Measurements from ENCODE around the gene PLA2G4F.

The PLA2G4F gene

GRCh38 chr15:42134617-42135245 is 21.7 kb downstream of the PLA2G4F start:
- no peak for FAIRE-seq
- no peak for DNase-seq (ENCODE audit: insufficient read length, low spot score)

DNA sequence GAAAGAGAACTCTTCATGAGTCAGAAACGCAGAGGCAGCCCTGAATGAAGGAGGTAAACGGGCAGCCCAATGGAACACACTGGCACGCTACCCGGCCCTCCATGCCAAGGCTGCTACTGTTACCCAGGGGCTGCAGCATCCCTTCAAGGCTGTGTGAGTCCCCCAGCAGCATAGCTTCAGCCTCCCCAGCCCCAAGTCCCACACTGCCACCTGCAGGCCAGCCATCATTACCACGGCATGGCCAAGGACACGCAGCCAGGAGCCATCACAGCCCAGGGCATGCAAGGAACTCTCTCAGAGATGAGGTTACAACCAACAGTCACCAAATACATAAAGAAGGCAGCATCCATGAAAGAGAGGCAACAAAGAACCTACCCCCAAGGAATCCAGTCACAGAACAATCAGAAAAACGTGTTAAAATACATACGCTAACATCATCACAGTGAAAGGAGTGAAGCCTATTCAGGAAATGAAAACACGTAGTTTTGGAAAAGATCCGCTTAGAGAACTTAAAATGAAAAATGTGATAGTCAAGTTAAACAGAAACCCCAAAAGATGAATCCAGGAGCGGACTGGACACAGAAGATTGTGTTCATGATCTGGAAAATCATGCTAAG is 22.4 kb downstream of the PLA2G4F start:
- peak; percentile 69 for FAIRE-seq
- peak; percentile 64 for DNase-seq (ENCODE audit: insufficient read length, low spot score)

DNA sequence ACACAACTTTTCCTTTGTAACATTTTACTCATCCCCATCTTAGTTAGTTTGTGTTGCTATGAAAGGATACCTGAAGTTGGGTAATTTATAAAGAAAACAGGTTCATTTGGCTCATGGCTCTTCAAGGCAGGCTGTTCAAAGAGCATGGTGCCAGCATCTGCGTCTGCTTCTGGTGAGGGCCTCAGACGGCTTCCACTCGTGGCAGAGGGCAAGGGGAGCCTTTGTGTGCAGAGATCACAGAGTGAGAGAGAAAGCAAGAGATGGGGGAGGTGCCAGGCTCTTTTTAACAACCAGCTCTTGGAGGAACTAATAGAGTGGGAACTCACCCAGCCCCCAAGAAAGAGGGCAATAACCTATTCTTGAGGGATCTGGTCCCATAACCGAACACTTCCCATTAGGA is 23.1 kb downstream of the PLA2G4F start:
- DNase-seq (ENCODE audit: insufficient read length, low spot score) (no peak), FAIRE-seq (no peak)

DNA sequence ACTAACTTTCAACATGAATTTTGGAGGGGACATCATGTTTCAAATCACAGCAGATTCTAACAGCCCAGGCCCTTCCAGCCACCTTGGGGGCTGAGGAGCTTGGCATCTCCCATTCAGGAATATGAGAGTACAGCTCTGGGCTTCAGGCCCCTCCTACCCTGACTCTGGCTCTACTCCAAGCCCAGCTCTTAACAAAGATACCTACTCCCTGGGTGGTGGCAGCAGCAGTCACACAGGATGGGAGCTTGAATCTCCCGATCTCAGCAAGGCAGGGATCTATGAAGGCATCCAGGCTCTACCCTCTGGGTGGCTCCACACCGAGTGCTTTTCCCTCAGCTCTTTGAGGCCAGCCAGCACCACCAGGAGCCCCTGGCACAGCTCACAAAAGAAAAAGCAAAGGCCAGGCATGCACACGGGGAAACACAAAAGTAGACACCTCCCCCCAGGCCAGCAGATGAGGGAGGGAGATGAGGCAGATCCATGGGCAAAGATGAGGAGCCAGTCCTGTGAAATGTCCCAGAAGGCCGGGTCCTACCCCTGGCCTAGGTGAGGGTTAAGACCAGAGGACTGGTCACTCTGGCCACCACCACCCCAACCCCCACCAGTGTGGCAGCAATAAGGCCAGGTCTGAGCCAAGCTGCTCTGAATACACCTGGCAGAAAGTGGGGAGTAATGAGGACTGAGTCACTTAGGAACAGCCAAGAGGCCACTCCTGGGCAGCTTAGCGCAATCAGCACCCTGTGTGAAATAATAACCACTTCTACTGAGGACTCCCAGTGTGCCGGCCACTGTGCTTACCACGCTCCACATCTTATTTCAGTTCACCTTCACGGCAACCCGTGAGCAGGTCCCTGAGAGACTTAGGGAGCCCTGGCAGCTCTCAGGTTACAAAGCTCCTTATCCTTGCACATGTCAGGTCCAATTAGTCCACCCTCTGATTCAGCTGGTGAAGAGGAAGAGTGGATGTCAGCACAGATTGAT is 24.3 kb downstream of the PLA2G4F start:
- FAIRE-seq (no peak), DNase-seq (ENCODE audit: insufficient read length, low spot score) (no peak)

DNA sequence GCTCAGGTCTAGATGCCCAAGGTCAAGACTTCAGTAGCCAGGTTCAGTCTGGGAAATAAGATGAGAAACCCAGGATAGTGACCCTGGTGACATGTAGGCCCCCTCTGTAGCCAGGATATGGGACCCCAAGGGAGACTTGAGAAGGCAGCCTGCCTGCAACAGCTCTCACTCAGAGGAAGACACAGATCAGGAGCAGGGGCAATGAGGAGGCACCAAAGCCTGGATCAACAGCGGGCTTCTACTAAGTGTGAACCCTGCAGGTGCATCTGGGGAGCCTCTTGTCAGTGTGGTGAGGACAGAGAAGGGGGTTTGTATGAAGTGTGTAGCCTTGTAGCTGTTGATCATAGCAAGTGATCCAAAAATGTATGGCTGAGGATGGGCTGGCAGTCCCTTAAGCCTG is 25.4 kb downstream of the PLA2G4F start:
- no peak for DNase-seq (ENCODE audit: insufficient read length, low spot score)
- no peak for FAIRE-seq

DNA sequence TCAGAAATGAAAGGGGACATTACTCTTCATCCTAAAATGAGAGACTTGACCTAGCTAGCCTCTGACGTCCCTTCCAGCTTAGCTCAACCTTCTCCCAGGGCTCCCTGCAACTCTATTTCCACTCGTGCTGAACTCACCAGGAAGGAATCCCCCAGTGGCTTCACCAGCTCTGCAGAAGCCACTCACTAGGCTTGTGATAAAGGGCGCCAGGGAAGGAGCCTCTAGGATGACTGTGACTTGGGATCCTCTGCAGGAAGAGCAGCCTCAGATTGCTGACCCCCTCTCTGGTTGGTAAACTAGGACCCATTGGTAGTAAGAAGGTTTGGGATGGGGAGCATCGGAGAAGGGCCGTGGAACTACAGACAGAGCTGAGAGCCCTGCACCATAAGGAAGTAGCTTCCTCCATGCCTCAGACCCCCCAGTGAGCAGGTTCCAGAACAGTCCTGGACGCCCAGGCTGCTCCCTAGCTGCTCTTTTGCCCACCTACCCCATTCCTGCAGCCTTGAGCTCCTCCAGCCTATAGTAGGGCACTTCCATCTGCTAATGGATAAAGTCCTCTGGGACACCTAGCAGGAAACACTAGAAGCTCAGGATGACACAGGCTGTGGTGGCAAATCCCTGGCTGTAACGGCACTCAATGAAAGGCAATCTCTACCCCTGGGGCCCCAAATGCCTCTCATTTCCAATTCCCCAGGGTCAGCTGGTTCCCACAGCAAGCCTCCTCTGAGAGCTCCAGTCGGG is 26.0 kb downstream of the PLA2G4F start:
- FAIRE-seq (no peak), DNase-seq (ENCODE audit: insufficient read length, low spot score) (no peak)

DNA sequence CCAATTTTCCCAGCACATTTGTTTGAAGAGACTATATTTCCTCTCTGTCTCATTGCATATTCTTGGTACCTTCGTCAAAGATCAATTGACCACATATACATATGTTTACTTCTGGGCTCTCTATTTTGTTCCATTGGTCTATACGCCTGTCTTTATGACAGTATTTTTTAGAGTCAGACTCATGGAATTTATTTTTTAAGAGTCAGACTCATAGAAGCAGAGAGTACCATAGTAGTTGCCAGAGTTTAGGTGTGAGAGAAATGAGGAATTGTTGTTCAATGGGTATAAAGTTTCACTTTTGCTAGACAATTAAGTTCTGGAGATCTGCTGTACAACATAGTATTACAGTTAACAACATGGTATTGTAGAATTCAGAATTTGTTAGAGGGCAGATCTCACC is 27.1 kb downstream of the PLA2G4F start:
- FAIRE-seq: no peak
- no peak for DNase-seq (ENCODE audit: insufficient read length, low spot score)

- FAIRE-seq: no peak
- DNase-seq (ENCODE audit: insufficient read length, low spot score): no peak
Observed at GRCh38 chr15:42128476-42128875, 28.0 kb downstream of the PLA2G4F start.

DNA sequence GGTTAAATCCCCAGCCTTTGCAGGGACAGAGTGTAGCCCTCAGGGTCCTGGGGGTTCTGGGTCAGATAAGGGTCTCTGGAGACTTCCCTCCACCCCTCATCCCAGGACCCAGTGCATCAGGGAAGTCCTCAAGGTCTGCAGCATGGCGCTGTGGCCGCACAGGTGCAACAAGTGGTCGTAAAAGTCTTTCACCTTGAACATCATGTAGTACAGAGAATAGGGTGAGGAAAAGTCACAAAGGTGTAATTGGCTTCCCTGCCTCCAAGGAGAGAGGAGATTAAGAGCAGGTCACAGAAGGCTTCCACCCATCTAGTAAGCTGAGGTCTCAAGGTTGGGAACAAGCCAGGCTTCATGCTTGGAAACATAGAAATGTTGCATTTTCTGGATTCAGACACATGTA is 32.9 kb downstream of the PLA2G4F start:
- DNase-seq (ENCODE audit: insufficient read length, low spot score) (no peak), FAIRE-seq (no peak)

GRCh38 chr15:42121682-42122081 is 34.8 kb downstream of the PLA2G4F start:
- FAIRE-seq: no peak
- DNase-seq (ENCODE audit: insufficient read length, low spot score): no peak

DNA sequence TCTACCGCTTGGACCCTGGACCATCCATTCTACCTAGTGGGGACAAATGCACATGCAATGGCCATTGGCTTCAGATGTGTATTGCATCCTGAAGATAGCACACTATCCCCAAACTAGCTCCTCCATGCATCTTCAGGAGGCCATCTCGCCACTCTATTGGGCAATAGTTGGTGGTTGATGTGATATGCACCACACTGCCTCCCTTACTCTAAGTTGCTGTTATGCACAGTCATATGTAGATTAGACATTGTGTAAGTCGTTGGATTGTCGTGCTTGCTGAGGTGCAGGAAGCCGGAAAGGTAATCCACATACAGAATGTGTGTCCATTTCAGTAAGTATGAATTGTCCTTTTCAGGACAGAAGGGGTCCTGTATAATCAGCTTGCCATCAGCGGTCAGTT is 35.4 kb downstream of the PLA2G4F start:
- DNase-seq (ENCODE audit: insufficient read length, low spot score) (no peak), FAIRE-seq (no peak)

DNA sequence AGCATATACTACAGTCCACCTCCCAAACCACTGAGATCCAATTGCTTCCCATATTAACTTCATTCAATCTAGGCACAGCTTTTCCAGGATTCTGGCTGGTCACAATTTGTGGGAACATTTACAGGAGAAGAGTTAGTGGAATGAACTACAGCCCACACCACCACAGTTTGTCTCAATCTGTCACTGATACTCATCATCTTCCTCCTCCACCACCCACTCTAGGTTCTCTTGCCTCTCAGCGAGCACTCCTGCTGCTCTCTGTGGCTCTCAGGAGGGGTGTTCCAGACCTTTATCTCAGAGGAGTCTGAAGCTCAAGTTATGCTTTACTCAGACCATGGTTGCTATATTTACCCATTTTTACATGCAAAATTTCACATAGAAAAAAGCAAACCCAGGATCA is 36.2 kb downstream of the PLA2G4F start:
- DNase-seq (ENCODE audit: insufficient read length, low spot score): no peak

DNA sequence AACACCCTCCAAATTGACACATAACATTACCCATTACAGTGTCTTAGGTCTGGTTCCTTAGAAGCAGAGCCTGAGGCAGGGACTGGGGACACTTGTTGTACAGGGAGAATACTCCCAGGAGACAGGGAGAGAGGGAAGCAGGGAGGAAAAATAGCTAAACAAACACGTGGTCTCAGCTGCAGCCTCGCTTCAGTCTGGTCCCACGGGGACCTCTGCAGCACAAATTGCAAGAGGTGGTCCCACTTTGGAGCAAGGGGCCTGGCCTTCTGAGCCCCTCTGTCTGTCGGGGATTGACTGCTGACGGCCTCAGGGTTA is 37.0 kb downstream of the PLA2G4F start:
- no peak for DNase-seq (ENCODE audit: insufficient read length, low spot score)
- FAIRE-seq: no peak

More for the DNA sequence above, 36.2 kb downstream of the PLA2G4F start:
- no peak for FAIRE-seq

DNA sequence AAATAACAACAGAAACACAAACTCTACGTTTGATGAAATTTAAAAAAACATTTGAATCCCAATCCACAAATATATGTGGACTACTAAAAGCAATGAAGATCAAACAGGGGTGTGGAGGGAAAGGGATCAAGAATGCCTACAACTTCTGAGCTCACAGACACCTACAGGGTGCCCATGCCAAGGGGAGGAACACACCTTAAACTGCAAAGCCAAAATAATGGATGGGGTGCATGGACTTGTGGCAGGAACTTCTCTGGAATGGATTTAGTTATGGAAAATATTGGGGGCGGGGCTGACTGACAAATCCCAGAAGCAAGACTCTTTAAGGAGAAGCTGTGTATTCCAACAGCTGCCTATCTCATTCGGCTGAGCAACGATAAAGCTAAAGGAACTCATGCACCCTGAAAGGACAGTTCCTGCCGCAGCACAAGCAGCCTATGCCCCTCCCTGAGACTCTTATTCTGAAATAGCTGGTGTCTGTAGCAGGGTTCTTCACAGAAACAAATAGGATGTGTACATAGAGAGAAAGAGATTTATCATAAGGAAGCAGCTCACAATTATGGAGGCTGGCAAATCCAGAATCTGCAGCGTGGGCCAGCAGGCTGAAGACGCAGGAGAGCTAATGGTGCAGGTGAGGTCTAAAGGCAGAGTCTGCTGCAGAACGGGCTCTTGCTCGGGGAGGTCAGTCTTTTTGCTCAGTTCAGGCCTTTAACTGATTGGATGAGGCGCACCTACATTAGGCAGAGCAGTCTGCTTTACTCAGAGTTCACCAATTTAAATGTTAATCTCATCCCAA is 37.6 kb downstream of the PLA2G4F start:
- DNase-seq (ENCODE audit: insufficient read length, low spot score): no peak
- no peak for FAIRE-seq

GRCh38 chr15:42111924-42112323 is 44.5 kb downstream of the PLA2G4F start:
- FAIRE-seq: no peak
- no peak for DNase-seq (ENCODE audit: insufficient read length, low spot score)

DNA sequence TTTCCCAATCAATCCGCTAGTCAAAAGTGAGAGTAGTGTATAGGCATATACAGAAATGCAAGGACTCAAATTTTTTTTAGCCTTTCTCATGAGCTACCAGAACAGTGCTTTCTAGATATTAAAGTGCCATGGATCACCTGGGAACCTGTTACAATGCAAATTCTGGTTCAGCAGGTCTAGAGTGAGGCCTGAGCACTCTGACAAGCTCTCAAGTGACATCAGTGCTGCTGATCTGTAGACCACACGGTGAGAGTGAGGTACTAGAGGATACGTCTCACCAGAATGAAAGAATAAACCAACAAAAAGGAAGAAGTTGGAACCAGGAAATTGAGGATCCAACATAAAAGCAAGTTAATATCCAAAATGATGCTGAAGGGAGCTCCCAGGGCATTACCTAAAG is 46.1 kb downstream of the PLA2G4F start:
- DNase-seq (ENCODE audit: insufficient read length, low spot score) (no peak), FAIRE-seq (no peak)

GRCh38 chr15:42108806-42109205 is 47.6 kb downstream of the PLA2G4F start:
- FAIRE-seq (no peak), DNase-seq (ENCODE audit: insufficient read length, low spot score) (no peak)

GRCh38 chr15:42108189-42108588 is 48.2 kb downstream of the PLA2G4F start:
- no peak for DNase-seq (ENCODE audit: insufficient read length, low spot score)
- FAIRE-seq: no peak

GRCh38 chr15:42107473-42107872 is 49.0 kb downstream of the PLA2G4F start:
- FAIRE-seq (no peak), DNase-seq (ENCODE audit: insufficient read length, low spot score) (no peak)

- FAIRE-seq: no peak
Observed at GRCh38 chr15:42106288-42106687, 50.1 kb downstream of the PLA2G4F start.

More at GRCh38 chr15:42106288-42106687, 50.1 kb downstream of the PLA2G4F start:
- no peak for DNase-seq (ENCODE audit: insufficient read length, low spot score)
